Measurements from ENCODE around the gene PARP1. TPM values are rescaled to one million over a fixed set of nuclear protein-coding genes. Genes with fewer than 3 reads are reported as not detected.

Gene PARP1
- total and polyA plus RNA-seq, 2 donors from 2014 or later = 37.9 to 71.1 TPM

DNA sequence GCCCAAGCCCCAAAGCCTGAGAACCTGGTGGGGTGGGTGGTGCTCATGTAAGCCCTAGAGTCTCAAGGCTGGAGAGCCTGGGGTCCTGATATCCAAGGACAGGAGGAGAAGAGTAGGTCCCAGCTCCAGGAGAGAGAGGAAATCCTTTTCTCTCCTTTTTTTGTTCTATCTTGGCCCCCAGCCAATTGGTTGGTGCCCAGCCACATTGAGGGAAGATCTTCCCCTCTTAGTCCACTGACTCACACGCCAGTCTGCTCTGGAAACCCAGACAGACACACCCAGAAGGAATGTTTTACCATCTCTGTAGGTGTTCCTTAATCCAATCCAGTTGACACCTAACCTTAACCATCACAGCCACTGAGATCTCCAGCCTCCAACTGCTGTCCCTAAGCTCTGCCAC, 82.7 kb downstream of the PARP1 start:
- Histone ChIP-seq H3K27ac (ENCODE audit: low read depth in 2 of 2, low read length in 2 of 2) (no peak overlapping the region), H3K4me3 (ENCODE audit: low read length in 3 of 3) (no peak overlapping the region), H3K9ac (ENCODE audit: low read length in 3 of 3) (no peak overlapping the region), H3K27me3 (ENCODE audit: control insufficient read depth, insufficient read depth, low read length) (no peaks in the 10 kb centered on the region), H3K4me1 (ENCODE audit: control insufficient read depth in 2 of 3, insufficient read depth in 2 of 3, low read depth in 1 of 3, low read length in 3 of 3) (no peaks in the 10 kb centered on the region), H3K9me3 (ENCODE audit: control insufficient read depth in 2 of 3, insufficient read depth in 1 of 3, low read length in 3 of 3) (no peaks in the 10 kb centered on the region), H3K36me3 (ENCODE audit: control insufficient read depth in 2 of 3, insufficient read depth in 3 of 3, low read length in 3 of 3) (no peaks in the 10 kb centered on the region)
- TF ChIP-seq, protein P1, sequence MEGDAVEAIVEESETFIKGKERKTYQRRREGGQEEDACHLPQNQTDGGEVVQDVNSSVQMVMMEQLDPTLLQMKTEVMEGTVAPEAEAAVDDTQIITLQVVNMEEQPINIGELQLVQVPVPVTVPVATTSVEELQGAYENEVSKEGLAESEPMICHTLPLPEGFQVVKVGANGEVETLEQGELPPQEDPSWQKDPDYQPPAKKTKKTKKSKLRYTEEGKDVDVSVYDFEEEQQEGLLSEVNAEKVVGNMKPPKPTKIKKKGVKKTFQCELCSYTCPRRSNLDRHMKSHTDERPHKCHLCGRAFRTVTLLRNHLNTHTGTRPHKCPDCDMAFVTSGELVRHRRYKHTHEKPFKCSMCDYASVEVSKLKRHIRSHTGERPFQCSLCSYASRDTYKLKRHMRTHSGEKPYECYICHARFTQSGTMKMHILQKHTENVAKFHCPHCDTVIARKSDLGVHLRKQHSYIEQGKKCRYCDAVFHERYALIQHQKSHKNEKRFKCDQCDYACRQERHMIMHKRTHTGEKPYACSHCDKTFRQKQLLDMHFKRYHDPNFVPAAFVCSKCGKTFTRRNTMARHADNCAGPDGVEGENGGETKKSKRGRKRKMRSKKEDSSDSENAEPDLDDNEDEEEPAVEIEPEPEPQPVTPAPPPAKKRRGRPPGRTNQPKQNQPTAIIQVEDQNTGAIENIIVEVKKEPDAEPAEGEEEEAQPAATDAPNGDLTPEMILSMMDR (IDR thresholded peaks at IDR 0.05; ENCODE audit: borderline replicate concordance, extremely low read depth, insufficient read depth) = no peak
- intact Hi-C loops (cut with DNase I) = no loop called here
- no peak for DNase-seq
- no peak for FAIRE-seq

GRCh38 chr1:226324479-226324878, 83.4 kb downstream of the PARP1 start:
- TF ChIP-seq, protein P1 (IDR thresholded peaks at IDR 0.05; ENCODE audit: borderline replicate concordance, extremely low read depth, insufficient read depth) = no peak
- no peaks in the 10 kb centered on the region for H3K27me3 ChIP-seq (ENCODE audit: control insufficient read depth, insufficient read depth, low read length)
- no peaks in the 10 kb centered on the region for H3K36me3 ChIP-seq (ENCODE audit: control insufficient read depth in 2 of 3, insufficient read depth in 3 of 3, low read length in 3 of 3)
- FAIRE-seq (no peak), DNase-seq (no peak)
- no peaks in the 10 kb centered on the region for H3K9me3 ChIP-seq (ENCODE audit: control insufficient read depth in 2 of 3, insufficient read depth in 1 of 3, low read length in 3 of 3)
- no peak overlapping the region for H3K4me3 ChIP-seq (ENCODE audit: low read length in 3 of 3)
- intact Hi-C loops (cut with DNase I) = no loop called here
- H3K27ac ChIP-seq (ENCODE audit: low read depth in 2 of 2, low read length in 2 of 2) = no peak overlapping the region
- no peaks in the 10 kb centered on the region for H3K4me1 ChIP-seq (ENCODE audit: control insufficient read depth in 2 of 3, insufficient read depth in 2 of 3, low read depth in 1 of 3, low read length in 3 of 3)
- H3K9ac ChIP-seq (ENCODE audit: low read length in 3 of 3) = no peak overlapping the region

GRCh38 chr1:226322986-226323385, 84.9 kb downstream of the PARP1 start:
- H3K9ac ChIP-seq (ENCODE audit: low read length in 3 of 3) = no peak overlapping the region
- intact Hi-C loops (cut with DNase I) = no loop called here
- H3K4me1 ChIP-seq (ENCODE audit: control insufficient read depth in 2 of 3, insufficient read depth in 2 of 3, low read depth in 1 of 3, low read length in 3 of 3) = no peaks in the 10 kb centered on the region
- no peaks in the 10 kb centered on the region for H3K36me3 ChIP-seq (ENCODE audit: control insufficient read depth in 2 of 3, insufficient read depth in 3 of 3, low read length in 3 of 3)
- DNase-seq (no peak), FAIRE-seq (no peak)
- H3K4me3 ChIP-seq (ENCODE audit: low read length in 3 of 3) = no peak overlapping the region
- H3K27ac ChIP-seq (ENCODE audit: low read depth in 2 of 2, low read length in 2 of 2) = no peak overlapping the region
- no peaks in the 10 kb centered on the region for H3K9me3 ChIP-seq (ENCODE audit: control insufficient read depth in 2 of 3, insufficient read depth in 1 of 3, low read length in 3 of 3)
- TF ChIP-seq, protein P1 (IDR thresholded peaks at IDR 0.05; ENCODE audit: borderline replicate concordance, extremely low read depth, insufficient read depth) = no peak
- no peaks in the 10 kb centered on the region for H3K27me3 ChIP-seq (ENCODE audit: control insufficient read depth, insufficient read depth, low read length)

DNA sequence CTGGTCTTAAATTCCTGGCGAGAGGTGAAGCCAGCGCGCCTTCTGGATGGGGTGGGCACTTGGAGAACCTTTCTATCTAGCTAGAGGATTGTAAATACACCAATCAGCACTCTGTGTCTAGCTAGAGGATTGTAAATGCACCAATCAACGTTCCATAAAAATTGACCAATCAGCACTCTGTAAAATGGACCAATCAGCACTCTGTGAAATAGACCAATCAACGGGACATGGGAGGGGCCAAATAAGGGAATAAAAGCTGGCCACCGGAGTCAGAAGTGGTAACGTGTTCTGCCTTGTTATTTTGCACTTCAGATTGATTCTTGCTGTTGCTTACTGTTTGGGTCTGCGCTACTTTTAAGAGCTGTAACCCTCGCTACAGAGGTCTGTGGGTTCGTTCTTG, 87.0 kb downstream of the PARP1 start:
- Histone ChIP-seq H3K27me3 (ENCODE audit: control insufficient read depth, insufficient read depth, low read length) (no peaks in the 10 kb centered on the region), H3K4me3 (ENCODE audit: low read length in 3 of 3) (no peak overlapping the region), H3K36me3 (ENCODE audit: control insufficient read depth in 2 of 3, insufficient read depth in 3 of 3, low read length in 3 of 3) (no peaks in the 10 kb centered on the region), H3K9me3 (ENCODE audit: control insufficient read depth in 2 of 3, insufficient read depth in 1 of 3, low read length in 3 of 3) (no peaks in the 10 kb centered on the region), H3K27ac (ENCODE audit: low read depth in 2 of 2, low read length in 2 of 2) (no peak overlapping the region), H3K9ac (ENCODE audit: low read length in 3 of 3) (no peak overlapping the region), H3K4me1 (ENCODE audit: control insufficient read depth in 2 of 3, insufficient read depth in 2 of 3, low read depth in 1 of 3, low read length in 3 of 3) (no peaks in the 10 kb centered on the region)
- no peak for FAIRE-seq
- no peak for DNase-seq
- TF ChIP-seq, protein P1 (IDR thresholded peaks at IDR 0.05; ENCODE audit: borderline replicate concordance, extremely low read depth, insufficient read depth) = no peak
- intact Hi-C loops (cut with DNase I) = no loop called here

Data from kidney (tissue), 14 donors.